ENCODE measurements around the gene RNF32.
A peak's percentile ranks its signal among the peaks of the same experiment; 100 is the strongest.
"Not testable (repeated sequence)": the region's sequence is repeated elsewhere in the genome, so short reads cannot be mapped to it uniquely, and the experiment has no call there.

The RNF32 gene

DNA sequence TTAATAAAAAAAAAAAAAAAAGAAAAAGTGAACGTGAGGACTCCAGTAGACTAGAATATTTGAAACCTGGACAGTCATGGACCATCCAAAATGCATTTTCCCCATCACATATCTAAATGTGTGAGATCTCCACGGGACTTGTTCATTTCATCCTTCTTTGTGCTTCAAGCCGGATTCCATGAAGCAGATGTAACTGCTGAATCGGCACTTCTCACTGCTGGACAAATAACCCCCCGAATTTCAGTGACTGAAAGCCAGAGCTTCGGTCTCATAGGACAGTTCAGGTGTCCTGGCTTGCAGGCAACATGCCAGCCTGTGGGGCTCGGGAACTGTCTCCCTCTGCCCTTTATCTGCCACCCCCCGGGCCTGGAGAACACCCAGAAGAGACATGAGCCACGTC is 33.3 kb downstream of the RNF32 start:
- DNase-seq: no peak

DNA sequence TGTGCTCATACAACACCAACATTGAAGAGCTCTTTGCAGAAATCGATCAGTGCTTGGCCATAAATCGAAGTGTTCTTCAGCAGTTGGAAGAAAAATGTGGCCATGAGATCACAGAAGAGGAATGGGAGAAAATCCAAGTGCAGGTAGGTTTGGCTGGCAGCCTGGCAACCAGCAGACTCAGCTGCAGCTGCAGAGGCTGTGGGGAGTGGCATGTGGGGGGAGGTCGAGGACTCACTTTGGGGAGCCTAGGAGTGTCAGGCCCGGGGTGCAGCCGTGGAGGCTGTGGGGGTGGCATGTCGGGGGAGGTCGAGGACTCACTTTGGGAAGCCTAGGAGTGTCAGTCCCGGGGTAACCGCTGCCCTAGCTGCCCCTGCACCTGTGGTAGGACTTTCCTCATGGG is 35.1 kb downstream of the RNF32 start:
- DNase-seq: no peak

DNA sequence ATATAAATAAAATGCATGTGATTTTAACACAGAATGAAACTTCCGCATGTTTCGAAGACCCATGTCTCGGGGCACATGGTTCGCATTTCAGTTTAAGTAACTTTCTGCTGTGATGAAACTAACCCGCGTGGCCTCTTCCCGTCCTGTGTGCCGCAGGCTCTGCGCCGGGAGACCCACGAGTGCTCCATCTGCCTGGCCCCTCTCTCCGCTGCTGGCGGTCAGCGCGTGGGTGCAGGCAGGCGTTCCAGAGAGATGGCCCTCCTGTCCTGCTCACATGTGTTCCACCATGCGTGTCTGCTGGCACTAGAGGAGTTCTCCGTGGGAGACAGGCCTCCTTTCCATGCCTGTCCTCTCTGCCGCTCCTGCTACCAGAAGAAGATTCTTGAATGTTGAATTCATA is 35.7 kb downstream of the RNF32 start:
- DNase-seq: no peak

DNA sequence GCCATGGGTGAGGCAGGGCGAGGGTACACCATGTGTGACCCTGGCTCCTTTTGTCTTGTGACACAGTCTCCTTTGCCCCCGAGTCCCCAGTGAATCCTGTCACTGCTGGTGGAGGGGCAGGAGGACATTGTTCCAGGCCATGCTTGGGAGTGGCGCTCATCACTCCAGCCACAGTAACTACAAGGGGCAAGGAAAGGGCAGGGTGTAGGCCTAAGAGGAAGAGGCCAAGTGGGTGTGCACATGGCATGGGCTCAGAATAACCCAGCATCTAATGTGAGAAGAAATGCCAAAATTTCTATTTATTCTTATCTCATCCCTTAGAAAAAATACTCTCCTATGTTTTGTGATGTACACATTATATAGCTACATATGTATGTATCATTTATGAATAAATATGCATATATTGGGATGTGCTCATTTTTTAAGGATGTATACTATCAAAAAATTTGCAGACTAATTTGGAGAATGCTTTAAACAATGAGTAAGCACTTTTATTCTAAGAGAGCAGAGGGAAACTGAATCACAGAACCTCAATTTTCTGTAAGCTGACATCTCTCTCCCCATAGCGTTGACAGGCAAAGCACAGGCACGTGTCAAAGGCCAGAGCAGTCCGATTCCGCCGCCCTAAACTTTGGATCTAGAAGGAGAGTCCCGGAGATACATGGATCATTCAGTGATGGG is 36.9 kb downstream of the RNF32 start:
- DNase-seq: no peak

DNA sequence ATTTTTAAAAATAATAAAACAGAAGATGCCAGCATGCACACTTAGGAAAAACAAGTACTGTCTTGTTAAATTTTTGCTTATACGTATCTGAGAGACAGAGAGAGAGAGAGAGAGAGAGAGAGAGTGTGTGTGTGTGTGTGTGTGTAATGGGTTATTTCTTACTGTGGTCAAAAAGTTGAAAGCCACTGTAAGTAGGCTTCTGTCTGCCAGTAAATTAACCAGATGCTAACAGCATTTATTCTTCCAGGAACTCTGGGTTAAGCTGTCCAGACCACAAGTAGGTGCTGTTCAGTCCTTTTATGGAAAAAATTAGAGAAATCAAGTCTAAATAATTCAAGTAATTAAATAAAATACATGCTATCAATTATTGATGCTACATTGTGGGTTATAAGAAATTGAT is 39.7 kb downstream of the RNF32 start:
- DNase-seq: no peak

DNA sequence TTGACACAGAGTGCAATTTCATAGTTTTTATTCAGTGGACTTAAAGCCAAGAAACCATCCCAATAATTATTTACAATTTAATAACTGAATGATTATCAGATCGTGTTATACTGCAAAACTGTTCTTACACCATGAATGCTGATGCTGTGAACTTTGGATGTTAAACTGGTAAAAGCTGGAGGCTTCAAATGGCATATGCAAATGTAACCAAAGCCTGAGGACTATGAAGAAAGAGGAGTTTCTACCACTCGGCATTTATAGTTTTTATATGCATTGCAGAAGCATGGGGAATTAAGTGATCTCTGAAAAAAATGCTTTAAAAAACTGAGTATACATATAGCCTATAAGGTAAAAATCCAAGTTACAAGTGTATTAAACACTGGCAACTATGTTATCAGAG is 42.4 kb downstream of the RNF32 start:
- DNase-seq: no peak

DNA sequence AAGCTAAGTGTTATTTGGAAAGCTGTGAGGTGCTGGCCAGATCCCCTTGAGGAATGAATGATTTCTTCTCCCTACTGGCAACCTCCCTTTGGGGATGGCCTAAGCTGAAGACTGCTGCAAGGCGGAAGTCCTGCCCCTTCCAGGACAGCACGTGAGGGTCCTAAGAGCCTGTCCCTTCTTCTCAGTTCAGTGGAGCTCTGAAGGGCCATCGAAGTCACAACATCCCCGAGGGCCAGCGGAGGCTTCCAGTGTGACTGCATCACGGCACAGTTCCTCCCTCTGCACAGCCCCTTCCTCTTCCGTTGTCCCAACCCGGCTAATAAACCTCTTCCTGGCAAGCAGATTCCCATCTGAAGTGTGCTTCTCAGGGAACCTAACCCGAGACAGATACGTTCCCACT is 43.7 kb downstream of the RNF32 start:
- DNase-seq: no peak

DNA sequence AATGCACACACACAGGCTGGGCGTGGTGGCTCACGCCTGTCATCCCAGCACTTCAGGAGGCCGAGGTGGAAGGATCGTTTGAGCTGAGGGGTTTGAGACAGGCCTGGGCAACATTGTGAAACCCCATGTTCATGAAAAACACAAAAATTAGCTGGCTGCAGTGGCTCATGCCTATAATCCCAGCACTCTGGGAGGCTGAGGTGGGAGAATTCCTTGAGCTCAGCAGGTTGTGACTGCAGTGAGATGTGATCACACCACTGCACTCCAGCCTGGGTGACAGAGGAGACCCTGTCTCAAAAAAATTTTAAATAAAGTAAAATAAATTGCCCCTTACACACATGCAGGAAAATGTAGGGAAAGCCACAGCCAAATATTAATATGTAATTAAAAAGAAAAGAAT is 44.1 kb downstream of the RNF32 start:
- DNase-seq: no peak

DNA sequence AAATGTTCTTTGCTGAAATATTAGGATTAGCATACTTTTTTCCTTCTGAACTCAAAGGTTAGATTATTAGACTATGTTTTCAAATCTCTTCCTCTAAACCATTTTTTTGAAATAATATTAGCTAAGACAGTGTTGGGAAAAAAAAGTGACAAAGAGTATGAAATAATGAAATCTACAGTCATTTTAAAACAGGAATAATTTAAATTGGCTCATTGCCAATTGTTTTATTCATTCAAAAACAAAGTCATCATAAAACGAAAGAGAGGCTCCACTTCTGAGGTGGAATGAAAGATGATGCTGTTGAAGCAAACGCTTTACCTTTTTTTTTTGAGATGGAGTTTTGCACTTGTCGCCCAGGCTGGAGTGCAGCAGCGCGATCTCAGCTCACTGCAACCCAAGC is 51.2 kb downstream of the RNF32 start:
- no peak for DNase-seq

DNA sequence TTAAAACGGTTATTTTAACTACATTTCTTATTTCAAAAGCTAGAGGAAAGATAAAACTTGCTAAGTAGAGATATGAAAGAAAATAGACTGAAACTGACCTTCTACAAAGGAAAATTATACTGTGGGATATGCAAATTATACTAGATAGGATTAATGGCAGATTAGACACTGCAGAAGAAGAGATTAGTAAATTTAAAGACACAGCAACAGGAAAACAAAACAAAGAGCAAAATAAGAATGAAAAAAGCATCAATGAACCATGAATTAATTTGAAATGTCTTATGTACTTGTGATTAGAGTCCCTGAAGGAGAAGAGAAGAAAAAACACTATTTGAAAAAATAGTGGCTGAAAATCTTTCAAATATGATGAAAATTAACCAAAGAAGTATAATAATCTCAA is 52.3 kb downstream of the RNF32 start:
- DNase-seq: no peak

DNA sequence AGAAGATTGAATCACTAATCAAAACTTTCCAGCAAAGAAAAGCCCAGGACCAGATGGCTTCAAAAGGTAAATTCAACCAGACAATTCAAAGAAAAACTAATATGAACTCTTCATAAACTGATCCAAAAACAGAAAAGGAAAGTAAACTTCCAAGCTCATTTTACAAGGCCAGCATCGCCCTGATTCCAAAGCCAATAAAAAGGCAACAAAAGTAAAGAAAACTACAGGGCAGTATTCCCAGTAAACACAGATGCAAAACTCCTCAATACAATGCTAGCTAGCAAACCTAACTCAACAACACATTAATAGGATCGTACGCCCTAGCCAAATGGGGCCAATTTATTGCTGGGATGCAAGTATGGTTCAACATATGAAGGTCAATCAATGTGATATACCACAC is 53.1 kb downstream of the RNF32 start:
- DNase-seq: no peak

DNA sequence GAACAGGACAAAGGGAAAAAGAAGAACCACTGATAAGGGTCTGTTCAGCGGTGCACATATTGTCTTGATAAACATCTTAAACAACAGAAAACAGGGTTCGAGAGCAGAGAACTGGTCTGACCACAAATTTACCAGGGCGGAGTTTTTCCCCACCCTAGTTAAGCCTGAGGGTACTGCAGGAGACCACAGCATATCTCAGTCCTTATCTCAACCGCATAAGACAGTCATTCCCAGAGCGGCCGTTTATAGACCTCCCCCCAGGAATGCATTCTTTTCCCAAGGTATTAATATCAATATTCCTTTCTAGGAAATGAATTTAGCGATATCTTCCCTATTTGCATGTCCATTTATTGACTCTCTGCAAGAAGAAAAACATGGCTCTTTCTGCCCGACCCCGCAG is 56.7 kb downstream of the RNF32 start:
- not testable (repeated sequence) for DNase-seq

DNA sequence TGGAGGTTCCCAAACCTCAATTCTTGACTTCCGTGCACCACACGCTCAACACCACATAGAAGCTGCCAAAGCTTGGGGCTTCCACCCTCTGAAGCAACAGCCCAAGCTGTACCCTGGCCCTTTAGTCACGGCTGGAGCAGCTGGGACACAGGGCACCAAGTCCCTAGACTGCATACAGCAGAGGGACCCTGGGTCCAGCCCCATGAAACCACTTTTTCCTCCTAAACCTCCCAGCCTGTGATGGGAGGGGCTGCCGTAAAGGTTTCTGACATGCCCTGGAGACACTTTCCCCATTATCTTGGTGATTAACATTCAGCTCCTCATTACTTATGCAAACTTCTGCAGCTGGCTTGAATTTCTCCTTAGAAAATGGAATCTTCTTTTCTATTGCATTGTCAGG is 57.9 kb downstream of the RNF32 start:
- not testable (repeated sequence) for DNase-seq

DNA sequence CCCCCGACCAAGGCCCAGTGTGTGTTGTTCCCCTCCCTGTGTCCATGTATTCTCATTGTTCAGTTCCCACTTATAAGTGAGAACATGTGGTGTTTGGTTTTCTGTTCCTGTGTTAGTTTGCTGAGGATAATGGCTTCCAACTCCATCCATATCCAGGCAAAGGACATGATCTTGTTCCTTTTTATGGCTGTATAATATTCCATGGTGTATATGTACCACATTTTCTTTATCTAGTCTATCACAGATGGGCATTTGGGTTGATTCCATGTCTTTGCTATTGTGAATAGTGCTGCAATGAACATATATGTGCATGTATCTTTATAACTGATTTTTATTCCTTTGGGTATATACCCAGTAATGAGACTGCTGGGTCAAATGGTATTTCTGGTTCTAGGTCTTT is 61.2 kb downstream of the RNF32 start:
- not testable (repeated sequence) for DNase-seq

DNA sequence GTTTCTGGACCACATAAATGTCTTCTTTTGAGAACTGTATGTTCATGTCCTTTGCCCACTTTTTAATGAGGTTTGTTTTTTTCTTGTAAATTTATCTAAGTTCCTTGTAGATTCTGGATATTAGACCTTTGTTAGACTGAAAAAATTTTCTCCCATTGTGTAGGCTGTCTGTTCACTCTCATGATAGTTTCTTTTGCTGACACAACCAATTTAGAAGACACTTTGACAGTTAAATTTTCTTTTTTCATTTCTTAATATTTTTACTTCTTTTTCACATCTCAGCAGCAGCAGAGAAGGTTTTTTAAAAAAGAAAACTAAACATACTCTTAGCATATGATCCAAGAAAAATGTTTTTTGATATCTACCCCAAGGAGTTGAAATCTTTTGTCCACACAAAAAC is 61.8 kb downstream of the RNF32 start:
- no peak for DNase-seq

DNA sequence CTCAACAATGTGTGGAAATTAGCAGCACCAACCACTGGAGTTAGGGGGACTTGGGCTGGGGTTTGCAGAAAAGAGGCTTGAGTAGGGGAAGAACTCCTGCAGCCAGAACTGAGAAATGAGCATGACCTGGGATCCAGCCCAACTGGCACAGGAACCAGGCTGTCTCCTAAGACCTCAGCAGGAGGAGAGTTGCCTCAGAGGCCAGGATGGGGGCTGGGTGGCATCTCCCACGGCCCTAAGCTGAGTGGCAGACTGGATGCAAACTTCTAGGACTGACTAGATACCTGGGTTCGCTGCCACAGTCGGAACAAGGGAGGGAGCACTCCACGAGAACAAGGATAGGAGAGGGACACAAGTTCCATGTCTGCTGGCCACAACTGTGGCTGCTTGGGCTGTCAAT is 62.6 kb downstream of the RNF32 start:
- DNase-seq: peak in 3 of 56 donors; percentile 4 to 37 (median 8)

DNA sequence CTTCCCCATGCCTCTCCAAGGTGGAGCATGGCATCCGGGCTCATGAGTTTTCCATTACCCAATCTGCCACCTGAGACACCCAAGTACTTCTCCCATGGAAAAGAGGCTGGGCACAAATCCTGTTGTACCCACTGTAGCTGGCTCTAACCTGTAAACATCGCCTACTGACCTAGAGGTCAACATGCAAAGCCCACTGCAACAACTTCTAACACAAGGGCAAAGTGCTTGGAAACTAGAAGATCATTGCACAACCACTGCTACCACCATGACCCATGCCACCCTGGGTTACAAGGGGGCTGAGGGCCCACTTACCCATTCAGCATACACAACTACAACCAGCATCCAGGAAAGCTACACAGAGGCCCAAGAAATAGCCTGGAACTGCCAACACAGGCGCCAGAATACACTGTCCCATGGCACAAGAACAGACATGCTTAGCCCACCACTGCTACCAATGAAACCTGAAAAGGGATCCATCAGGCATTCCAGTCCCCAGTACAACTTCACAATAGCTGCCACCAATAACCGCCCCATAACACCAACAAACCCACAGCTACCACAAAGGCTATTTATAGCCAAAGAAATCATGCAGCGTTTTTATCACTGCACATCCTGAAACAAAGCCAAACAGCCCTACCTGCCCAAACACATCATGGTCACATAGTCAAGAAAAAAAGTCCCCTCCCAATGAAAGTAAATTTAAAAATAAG is 63.4 kb downstream of the RNF32 start:
- DNase-seq: no peak

DNA sequence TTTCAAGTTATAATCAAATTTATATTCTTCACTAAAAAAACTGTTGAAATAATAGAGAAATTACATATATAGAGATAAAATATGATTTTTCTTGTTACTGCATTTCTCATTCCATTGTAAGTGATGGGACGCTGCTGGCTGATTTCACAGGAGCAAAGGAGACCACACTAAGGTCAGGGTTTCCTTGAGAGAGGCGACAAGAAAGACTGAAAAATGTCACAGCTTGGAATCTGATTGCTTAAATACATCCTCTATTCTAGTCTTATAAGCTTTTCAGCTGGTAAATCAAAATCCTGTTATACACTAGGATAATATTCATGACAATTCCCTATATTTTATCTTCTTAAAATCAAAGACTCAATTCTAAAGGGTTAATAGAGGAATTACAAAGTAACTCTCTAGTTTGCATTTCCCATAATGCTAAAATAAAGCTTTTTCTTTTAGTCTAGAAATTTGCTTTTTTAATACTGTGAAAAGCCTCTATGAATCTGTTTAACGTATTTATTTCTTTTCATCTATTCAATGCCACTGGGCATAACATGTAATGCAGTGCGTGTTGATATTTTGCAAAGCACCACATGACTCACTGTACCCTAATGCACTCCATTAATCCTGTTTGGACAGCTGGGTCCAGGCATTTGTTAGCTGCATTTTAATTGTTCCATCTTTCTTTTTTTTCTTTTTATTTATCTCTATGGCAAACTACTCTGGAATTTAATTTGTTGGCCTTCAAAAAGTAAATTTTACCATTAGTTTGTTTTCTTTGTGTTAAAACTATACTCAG is 81.7 kb downstream of the RNF32 start:
- no peak for DNase-seq

DNA sequence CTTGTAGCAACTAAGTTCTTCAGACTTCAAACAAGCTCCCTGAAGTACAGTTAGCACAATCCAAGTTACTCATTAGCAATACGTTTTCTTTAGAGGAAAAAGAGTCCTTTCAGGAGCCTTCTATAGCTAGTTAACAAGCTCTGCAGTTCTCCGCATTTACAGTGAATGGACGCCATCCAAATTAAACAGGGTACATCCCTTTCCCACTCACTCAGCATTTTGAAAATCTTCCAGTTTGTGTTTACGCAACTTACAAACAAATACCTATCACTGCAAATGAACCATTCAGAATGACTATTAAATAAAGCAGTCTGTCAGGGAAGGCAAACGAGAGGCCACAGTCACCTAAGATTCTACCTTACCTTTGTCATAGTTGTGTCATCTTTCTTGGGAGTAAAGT is 84.5 kb downstream of the RNF32 start:
- DNase-seq: no peak

DNA sequence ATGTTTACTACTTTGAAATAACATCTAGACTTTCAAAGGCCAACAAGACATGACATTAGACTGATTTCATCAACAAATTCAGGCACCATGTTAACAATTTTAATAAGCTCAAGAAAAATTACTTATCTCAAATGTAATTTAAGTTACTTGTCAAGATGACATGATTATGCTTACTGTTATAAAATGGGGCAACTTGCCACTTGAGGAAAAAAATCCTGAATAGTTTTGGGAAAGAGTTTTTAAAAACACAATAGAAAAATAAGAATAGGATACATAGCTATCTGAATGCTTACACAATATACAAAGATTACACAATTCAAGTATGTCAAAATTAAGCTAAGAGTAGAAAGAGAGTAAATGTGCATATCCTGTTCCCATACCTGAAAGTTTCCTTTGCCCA is 85.4 kb downstream of the RNF32 start:
- DNase-seq: no peak
